Panc1 (cell line): ENCODE data around the gene ZNF660. TPM values are rescaled to one million over a fixed set of nuclear protein-coding genes. Genes with fewer than 3 reads are reported as not detected.
"Not testable (repeated sequence)": the region's sequence is repeated elsewhere in the genome, so short reads cannot be mapped to it uniquely, and the experiment has no call there.

ENCODE experiments used
- ATAC-seq: fragments of 200-7000 bp; cut with Tn5 transposase; 2 replicates; pipeline ENCODE4 v1.9.1; 2020; ENCODE audit warnings: mild to moderate bottlenecking, moderate library complexity
- BruUV-seq: library from RNA; stranded (reverse); fragments of 400-500 nt; replicated peaks from 2 replicates; lab custom pipeline; 2021; lab: Mats Ljungman, UMichigan
- CTCF ChIA-PET: fragments of 300-600 bp; sonication (Branson Sonifier 250); formaldehyde crosslinking; loops from one replicate; lab custom pipeline; 2022; ENCODE audit warnings: antibody characterized with exemption; lab: Charles Lee
- POLR2A ChIA-PET: fragments of 300-600 bp; sonication (Branson Sonifier 250); formaldehyde crosslinking; loops from one replicate; lab custom pipeline; 2022; ENCODE audit warnings: antibody characterized with exemption; lab: Charles Lee
- DNase-seq: peaks from one replicate; pipeline ENCODE4 v3.0.0-alpha.2; 2010; ENCODE audit warnings: low read depth, low spot score
- H3K27ac ChIP-seq: 2 replicates; pipeline ENCODE4 v1.5.1; 2011; ENCODE audit warnings: mild to moderate bottlenecking, low read length, inconsistent platforms
- H3K27me3 ChIP-seq: fragments of 200-500 bp; sonication (Bioruptor generic); 2 replicates; pipeline ENCODE4 v1.6.0; 2014; ENCODE audit warnings: low read length, inconsistent platforms; ENCODE audit not compliant: control insufficient read depth, insufficient read depth
- H3K36me3 ChIP-seq: fragments of 200-500 bp; sonication (Bioruptor generic); 2 replicates; pipeline ENCODE4 v1.5.1; 2014; ENCODE audit warnings: inconsistent platforms, mild to moderate bottlenecking, low read length, moderate library complexity; ENCODE audit not compliant: control insufficient read depth, insufficient read depth
- H3K4me1 ChIP-seq: 2 replicates; pipeline ENCODE4 v1.5.1; 2011; ENCODE audit warnings: inconsistent platforms, mild to moderate bottlenecking, low read length, moderate library complexity; ENCODE audit not compliant: control insufficient read depth, insufficient read depth
- H3K4me3 ChIP-seq, 2 experiments: 2 replicates each; pipeline ENCODE4 v1.5.1; 2011 to 2012; ENCODE audit warnings: low read depth in 2 of 2, low read length in 2 of 2, mild to moderate bottlenecking in 2 of 2, inconsistent platforms in 1 of 2, moderate library complexity in 1 of 2
- H3K9me3 ChIP-seq: fragments of 200-500 bp; sonication (Bioruptor generic); 2 replicates; pipeline ENCODE4 v1.5.1; 2014; ENCODE audit warnings: low read depth, mild to moderate bottlenecking, inconsistent platforms, low read length, moderate library complexity; ENCODE audit not compliant: control insufficient read depth, insufficient read depth
- CTCF ChIP-seq: fragments of 450-650 bp; IDR thresholded peaks from 2 replicates; pipeline ENCODE4 v1.5.1; 2017; ENCODE audit warnings: mild to moderate bottlenecking
- POLR2AphosphoS5 ChIP-seq: IDR thresholded peaks from 2 replicates; pipeline ENCODE4 v1.6.1; 2012; ENCODE audit warnings: mild to moderate bottlenecking, low read depth, low read length, moderate library complexity
- REST ChIP-seq, 2 experiments: IDR thresholded peaks; 2 replicates each; pipeline ENCODE4 v1.6.1; 2011 to 2012; ENCODE audit warnings: low read depth in 2 of 2, control low read depth in 1 of 2, low read length in 1 of 2, mild to moderate bottlenecking in 1 of 2, moderate library complexity in 1 of 2; ENCODE audit not compliant: insufficient read depth in 1 of 2
- SIN3A ChIP-seq: IDR thresholded peaks from 2 replicates; pipeline ENCODE4 v1.6.1; 2012; ENCODE audit warnings: low read depth, mild to moderate bottlenecking, low read length, moderate library complexity, borderline replicate concordance; ENCODE audit not compliant: insufficient read depth
- TCF7L2 ChIP-seq: IDR thresholded peaks from 2 replicates; pipeline ENCODE4 v1.6.1; 2011; ENCODE audit warnings: mild to moderate bottlenecking, low read depth, low read length, inconsistent platforms
- in situ Hi-C: cut with HindIII; loops from 2 replicates; pipeline ENCODE4 v1.10.0; 2016; ENCODE audit warnings: low sequenced_read_pairs, low pct_unique_long_range_greater_than_20kb
- intact Hi-C: fragments of 100-400 bp; cut with micrococcal nuclease; formaldehyde crosslinking; loops from one replicate; pipeline ENCODE4 v1.10.0; 2022; ENCODE audit not compliant: unreplicated experiment
- total RNA-seq: library from RNA; stranded (reverse); gene quantifications from one replicate; pipeline ENCODE4 v1.2.1, GENCODE V29; 2021; ENCODE audit not compliant: unreplicated experiment

Gene ZNF660
- total RNA-seq, 1 experiment from 2014 or later, result not detected

- ATAC-seq, result no peak
- no peak overlapping the region for H3K4me3 ChIP-seq
- BruUV-seq, result no TSS peak
- POLR2A ChIA-PET, result no interaction called here
- no peak for DNase-seq
- intact Hi-C loops, result no loop called here
- CTCF ChIA-PET, result no interaction called here
- no peaks in the 10 kb centered on the region for H3K4me1 ChIP-seq
- no peak for TF ChIP-seq POLR2AphosphoS5
- no peak for TF ChIP-seq CTCF
- no peak for TF ChIP-seq TCF7L2
- TF ChIP-seq REST (IDR thresholded peaks at IDR 0.05; ENCODE audit: insufficient read depth in 1 of 2, low read depth in 2 of 2, low read length in 1 of 2), result no peak
- no peak for TF ChIP-seq SIN3A
- H3K36me3 ChIP-seq, result no peaks in the 10 kb centered on the region
- in situ Hi-C loops, result no loop called here
- H3K9me3 ChIP-seq, result peaks cover 9% of the 10 kb centered on the region; the same call in 1 of the 2 replicates
- no peak overlapping the region for H3K27ac ChIP-seq
- no peaks in the 10 kb centered on the region for H3K27me3 ChIP-seq
Observed at GRCh38 chr3:44571024-44571423, 13.7 kb upstream of the ZNF660 start.

GRCh38 chr3:44576613-44577012 is 8.2 kb upstream of the ZNF660 start:
- peaks cover 4% of the 10 kb centered on the region; the same call in 1 of the 2 replicates for H3K9me3 ChIP-seq
- in situ Hi-C loops (no loop called here), intact Hi-C loops (no loop called here)
- ChIA-PET POLR2A (no interaction called here), CTCF (no interaction called here)
- H3K27ac ChIP-seq, result no peak overlapping the region
- no peak overlapping the region for H3K4me3 ChIP-seq
- ATAC-seq (no peak), DNase-seq (no peak)
- no peaks in the 10 kb centered on the region for H3K27me3 ChIP-seq
- no TSS peak for BruUV-seq
- no peaks in the 10 kb centered on the region for H3K36me3 ChIP-seq
- H3K4me1 ChIP-seq, result no peaks in the 10 kb centered on the region
- TF ChIP-seq REST (IDR thresholded peaks at IDR 0.05; ENCODE audit: insufficient read depth in 1 of 2, low read depth in 2 of 2, low read length in 1 of 2) (no peak), TCF7L2 (no peak), CTCF (no peak), SIN3A (no peak), POLR2AphosphoS5 (no peak)

GRCh38 chr3:44577354-44577952 is 7.3 kb upstream of the ZNF660 start:
- H3K4me3 ChIP-seq, in situ Hi-C loops, H3K4me1 ChIP-seq, BruUV-seq, ATAC-seq, H3K27me3 ChIP-seq, H3K9me3 ChIP-seq, H3K36me3 ChIP-seq, POLR2A ChIA-PET, H3K27ac ChIP-seq, intact Hi-C loops, DNase-seq: not testable (repeated sequence)
- CTCF ChIA-PET, result interaction anchor here (0.7 kb wide), 1 partner anchor 1632 kb away, joined by 3 read pairs; no protein-coding TSS in a partner anchor
